Activated CD4-positive, alpha-beta T cell treated with anti-CD3 and anti-CD28 coated beads, Interleukin-2, amount 50 U/mL, for 1 hour (primary cell): Measurements from ENCODE around the gene PIGL.
"Not testable (repeated sequence)": the region's sequence is repeated elsewhere in the genome, so short reads cannot be mapped to it uniquely, and the experiment has no call there.

Experiments used
- DNase-seq: peaks from one replicate; pipeline ENCODE4 v3.0.0-alpha.2; 2020

The PIGL gene

DNA sequence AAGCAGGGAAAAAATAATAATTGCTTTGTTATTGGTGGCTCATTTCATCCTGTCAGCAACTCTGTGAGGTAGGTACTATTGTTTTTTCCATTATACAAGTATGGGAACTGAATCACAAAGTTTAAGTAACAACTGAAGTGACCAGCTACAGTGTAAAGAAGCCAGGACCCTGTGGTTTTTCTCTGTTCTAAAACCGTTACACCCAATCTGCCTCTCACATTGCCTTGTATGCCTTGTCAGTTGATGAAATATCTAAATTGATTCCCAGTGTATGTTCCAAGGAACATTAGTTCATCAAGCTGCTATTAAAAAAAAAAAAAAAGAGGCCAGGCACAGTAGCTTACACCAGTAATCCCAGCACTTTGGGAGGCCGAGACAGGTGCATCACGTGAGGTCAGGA, 5.4 kb downstream of the PIGL start:
- no peak for DNase-seq

DNA sequence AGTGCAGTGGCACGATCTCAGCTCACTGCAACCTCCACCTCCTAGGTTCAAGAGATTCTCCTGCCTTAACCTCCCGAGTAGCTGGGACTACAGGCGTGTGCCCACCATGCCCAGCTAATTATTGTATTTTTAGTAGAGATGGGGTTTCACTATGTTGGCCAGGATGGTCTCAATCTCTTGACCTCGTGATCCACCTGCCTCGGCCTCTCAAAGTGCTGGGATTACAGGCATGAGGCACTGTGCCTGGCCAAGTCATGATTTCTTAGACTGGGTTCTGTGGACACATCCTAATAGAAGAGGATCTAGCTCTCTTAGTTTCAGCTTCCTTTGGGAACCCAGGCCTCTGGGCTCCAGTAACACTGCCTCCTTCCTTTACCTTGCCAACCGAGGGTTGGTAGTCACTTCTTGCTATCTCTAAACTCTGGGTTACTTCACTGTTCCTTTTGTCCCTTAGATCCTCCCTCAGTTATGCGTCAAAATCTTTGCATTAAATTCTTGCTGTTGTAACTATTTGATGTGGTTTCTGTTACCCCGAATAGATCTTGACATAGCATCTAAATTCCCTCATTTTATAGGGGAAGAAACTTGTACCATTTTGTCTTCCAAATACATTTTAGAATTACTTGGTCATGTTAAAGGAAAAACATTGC, 13.0 kb downstream of the PIGL start:
- DNase-seq: not testable (repeated sequence)

GRCh38 chr17:16232391-16232790, 15.4 kb downstream of the PIGL start:
- no peak for DNase-seq

DNA sequence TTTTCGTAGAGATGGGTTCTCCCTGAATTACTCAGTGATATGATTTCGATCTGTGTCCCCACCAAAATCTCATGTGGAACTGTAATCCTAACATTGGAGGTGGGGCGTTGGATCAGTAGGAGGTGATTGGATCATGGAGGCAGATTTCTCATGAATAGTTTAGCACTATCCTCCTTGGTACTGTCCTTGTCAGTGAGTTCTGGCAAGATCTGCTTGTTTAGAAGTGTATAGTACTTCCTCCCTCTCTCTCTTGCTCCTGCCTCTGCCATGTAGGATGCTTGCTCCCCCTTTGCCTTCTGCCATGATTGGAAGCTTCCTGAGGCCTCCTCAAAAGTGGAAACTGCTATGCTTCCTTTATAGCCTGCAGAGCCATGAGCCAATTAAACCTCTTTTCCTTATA, 22.9 kb downstream of the PIGL start:
- DNase-seq: no peak

GRCh38 chr17:16241906-16242399, 24.9 kb downstream of the PIGL start:
- no peak for DNase-seq

- no peak for DNase-seq
Measured at GRCh38 chr17:16243385-16243784, 26.4 kb downstream of the PIGL start.

DNA sequence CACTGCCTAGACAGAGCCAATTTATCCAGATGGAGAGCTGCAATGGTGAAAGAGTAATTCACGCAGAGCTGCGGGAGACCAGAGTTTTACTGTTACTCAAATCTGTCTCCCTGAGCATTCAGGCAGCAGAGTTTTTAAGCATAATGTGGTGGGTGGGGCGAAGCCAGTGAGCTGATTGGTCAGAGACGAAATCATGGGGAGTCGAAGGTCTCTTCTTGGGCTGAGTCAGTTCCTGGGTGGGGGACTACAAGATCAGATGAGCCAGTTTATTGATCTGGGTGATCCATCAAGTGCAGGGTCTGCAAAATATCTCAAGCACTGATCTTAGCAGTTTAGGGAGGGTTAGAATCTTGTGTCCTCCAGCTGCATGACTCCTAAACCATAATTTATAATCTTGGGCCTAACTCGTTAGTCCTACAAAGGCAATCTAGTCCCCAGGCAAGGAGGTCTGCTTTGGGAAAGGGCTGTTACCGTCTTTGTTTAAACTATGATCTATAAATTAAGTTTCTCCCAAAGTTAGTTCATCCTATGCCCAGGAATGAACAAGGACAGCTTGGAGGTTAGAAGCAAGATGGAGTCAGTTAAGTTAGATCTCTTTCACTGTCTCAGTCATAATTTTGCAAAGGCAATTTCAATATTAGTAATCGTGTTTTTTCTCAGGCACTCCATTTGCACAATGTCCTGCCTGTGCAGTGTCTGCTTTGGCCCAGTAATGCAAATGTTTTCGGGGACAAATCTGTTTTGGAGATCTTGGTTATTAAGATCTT, 27.0 kb downstream of the PIGL start:
- DNase-seq: no peak

DNA sequence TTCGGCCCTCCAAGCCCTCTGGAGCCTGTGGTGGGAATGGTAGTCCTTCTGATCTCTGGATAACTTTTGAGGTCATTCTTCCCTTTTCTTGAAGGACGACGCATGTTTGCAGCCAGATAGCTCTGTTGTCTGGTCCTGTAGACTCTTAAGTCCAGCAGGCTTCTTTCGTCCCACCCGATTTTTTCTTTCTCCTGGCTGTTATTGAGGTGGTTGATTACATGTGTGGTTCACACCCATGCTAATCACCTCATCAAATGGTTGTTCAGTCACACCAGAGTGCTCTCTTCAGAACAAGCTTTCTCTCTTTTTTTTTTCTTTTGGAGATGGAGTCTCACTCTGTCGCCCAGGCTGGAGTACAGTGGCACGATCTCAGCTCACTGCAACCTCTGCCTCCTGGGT, 30.6 kb downstream of the PIGL start:
- DNase-seq: no peak

- DNase-seq: no peak
Measured at GRCh38 chr17:16250635-16251034, 33.6 kb downstream of the PIGL start.

- DNase-seq: no peak
Measured at GRCh38 chr17:16251043-16251442, 34.0 kb downstream of the PIGL start.

DNA sequence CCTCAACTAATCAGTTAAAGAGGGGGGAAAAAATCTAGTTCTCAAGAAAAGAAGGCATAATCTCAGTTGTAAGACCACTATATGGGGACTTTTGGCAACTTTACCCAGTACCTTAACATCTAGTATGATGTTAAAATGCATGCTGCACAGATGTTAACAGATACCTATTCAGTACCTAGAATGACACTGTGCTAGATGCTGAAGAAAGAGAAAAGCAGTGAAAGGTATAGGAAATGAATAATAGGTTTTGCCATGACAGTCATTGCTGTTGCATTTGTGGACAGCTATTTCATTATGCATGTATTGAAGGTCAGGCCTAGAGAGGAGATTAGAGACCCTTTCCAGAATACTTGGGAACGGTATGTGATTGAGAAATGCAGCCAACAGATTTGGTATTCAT, 34.5 kb downstream of the PIGL start:
- DNase-seq: no peak

DNA sequence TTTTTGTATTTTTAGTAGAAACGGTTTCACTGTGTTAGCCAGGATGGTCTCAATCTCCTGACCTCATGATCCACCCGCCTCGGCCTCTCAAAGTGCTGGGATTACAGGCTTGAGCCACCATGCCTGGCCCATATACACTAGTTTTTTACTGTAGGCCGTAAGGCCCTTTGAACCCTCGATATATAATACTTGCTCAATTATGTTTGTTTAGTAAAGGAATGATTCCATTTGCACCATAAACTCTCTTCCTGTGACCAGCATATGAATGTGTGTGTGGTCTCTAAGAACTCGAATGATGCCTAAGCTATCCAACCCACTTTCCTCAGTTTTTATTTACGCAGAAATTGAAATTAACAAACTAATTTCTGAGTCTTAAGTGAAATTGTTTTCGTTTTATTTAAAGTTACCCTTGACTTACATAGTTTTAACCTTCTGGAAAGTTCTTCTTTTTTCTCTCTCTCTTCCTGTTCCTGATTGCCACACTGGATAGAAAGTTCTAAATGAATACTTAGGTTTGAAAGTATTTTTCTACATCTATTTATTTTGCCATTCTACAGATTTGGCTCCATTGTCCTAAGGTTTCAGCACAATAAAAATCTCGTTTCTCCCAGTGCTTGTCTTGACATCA, 37.9 kb downstream of the PIGL start:
- no peak for DNase-seq

DNA sequence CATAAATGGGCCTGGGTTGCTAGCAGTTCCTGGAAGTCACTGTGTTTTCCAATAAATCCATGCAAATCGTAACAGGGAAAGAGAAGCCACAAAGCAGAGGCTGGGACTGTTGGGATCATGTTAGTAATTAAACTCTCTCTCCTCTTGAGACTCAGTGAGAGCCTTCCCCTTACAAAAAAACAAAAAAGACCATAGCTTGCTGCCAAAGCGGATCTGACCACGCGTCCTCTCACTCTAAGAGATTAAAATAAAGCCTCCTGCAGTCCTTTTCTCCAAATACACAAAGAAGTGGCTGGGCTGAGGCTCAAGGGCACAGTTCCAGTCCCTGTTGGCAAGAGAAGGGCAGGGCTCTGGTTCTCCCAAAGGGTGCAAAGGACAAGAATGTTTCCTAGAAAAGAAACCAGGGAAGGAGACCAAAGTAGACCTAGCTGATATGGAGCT, 38.5 kb downstream of the PIGL start:
- no peak for DNase-seq

DNA sequence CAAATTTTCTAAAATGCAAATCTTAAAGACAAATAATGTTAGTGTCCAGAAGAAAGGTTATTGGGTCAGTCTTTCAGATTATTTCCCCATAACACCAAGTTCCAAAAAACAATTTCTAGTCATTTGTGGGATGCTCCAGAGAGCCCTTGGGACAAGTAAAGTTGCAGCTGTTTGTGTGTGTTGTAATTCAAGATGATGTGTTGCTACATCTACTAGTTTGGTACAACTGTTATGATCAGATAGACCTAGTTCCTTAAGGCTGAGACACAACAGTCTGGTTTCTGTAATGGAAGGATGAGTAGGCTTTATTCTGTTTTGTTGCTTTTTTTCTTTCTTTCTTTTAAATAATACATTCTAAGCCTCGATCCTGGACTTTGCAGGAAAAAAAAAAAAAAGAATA, 41.9 kb downstream of the PIGL start:
- DNase-seq: no peak

DNA sequence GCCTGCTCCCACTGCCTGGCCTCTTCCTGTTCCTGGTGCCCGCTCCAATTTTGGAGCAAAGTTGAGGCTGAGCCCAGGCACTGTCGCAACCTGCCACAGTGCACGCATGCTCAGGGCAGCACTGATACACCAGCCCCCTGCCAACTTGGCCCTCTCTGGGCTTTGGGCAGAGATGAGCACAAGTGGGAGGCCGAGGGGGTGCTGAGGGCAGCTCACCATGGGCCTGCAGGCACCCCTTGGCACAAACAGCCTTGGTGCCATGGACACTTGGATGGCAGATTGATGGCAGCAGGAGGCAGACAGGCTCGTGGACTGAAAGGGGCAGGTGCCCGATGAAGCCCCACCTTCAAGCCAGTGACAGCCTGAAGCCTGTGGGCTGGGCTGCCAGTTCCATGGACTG, 42.9 kb downstream of the PIGL start:
- no peak for DNase-seq

- DNase-seq: no peak
Measured at GRCh38 chr17:16261049-16261448, 44.0 kb downstream of the PIGL start.

- no peak for DNase-seq
Measured at GRCh38 chr17:16262201-16262600, 45.2 kb downstream of the PIGL start.

GRCh38 chr17:16267174-16267573, 50.2 kb downstream of the PIGL start:
- DNase-seq: no peak

- DNase-seq: no peak
Measured at GRCh38 chr17:16269658-16270057, 52.6 kb downstream of the PIGL start.

DNA sequence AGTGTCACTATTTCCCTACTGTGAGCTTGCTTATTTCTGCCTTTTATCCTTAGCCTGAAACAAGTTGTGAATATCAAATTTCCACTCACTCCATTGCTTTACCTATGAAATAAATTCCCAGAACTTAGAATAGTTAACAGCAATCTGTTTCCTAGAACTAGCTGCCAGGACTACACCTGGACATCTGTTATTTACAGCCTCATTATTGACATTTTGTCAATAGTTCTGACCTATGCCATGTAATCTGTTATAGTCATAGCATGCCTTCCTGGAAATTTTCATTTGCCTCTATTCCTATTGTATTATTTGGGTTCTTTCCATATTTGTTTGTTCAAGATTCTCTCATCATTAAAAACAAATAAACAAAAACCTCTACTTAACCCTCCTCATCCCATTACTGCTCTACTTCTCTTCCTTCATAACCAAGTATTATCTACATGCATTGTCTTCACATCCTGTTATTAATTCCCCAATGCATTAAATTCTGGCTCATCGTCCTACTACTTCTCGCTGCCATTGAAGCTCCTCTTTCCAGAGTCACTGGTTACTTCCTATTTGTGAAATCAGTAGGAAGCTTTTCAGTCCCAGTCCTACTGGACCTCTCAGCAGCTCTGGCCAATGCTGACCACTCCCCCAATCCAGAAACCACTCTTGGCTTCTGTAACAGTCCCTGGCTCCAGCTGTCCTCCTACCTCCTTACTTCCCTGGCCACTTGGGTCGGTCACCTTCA, 55.3 kb downstream of the PIGL start:
- no peak for DNase-seq

DNA sequence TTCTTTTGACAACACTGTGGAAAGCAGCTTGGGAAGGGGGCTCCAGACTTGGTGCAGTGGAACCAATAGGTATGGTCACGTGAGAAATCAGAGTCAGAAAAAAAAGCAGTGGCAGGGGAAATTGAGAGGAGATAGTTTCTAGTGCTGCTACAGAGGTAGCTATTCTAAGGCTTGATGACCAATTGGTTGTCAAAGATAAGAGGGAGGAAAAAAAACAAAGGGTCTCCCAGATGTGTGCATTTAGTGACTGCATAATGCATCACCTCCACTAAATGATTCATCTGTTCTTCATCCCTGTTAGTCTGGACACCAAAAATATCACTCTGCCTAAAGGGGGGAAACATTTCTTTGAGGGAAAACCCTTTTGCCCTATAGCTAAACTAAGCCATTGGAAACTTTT, 56.5 kb downstream of the PIGL start:
- DNase-seq: no peak

DNA sequence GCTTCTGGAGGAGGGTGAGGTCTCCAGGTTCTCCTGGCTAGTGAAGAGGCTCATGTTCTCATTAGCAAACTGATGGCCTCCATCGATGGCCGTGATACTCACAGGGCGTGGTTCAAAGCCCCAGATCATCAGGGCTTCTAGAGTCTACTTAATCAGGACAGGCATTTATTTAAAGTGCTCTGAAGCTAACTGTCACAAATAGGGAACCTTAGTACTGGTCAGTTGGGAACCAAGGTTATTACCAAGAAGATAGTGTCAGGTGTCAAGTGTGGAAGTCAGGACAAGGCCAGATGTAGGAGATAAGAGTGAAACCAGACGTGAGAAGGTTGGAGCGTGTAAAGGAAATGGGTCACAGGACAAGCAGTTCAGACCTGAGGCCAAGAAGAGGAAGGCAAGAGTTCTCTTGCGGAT, 56.9 kb downstream of the PIGL start:
- no peak for DNase-seq

DNA sequence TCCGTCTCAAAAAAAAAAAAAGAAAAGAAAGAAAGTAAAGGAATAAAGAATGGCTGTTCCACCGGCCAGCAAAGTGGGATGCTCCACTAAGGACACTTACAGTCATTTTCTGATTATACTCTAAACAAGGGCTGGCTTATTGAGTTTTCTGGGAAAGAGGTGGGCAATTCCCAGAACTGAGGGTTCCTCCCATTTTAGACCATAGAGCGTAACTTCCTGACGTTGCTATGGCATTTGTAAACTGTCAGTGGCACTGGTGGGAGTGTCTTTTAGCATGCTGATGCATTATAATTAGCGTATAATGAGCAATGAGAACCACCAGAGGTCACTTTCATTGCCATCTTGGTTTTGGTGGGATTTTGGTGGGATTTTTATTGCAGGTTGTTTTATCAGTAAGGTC, 58.0 kb downstream of the PIGL start:
- no peak for DNase-seq
